Sigmoid colon (tissue), 7 donors: Measurements from ENCODE around the gene BRD3. TPM values are rescaled to one million over a fixed set of nuclear protein-coding genes. Genes with fewer than 3 reads are reported as not detected.
A peak's percentile ranks its signal among the peaks of the same experiment; 100 is the strongest.

Experiments
- DNase-seq: peaks from one replicate; pipeline ENCODE4 v3.0.0-alpha.2; 2019
- H3K27ac ChIP-seq, 4 donors: fragments of 200-600 bp; sonication (generic); one replicate each; pipeline ENCODE4 v1.5.1; 2016 to 2019; ENCODE audit warnings: mild to moderate bottlenecking in 1 of 4
- H3K27me3 ChIP-seq, 3 donors: fragments of 200-600 bp; sonication (generic); one replicate each; pipeline ENCODE4 v1.5.1; 2019; ENCODE audit warnings: mild to moderate bottlenecking in 1 of 3
- H3K36me3 ChIP-seq, 4 donors: fragments of 200-600 bp; sonication (generic); one replicate each; pipeline ENCODE4 v1.5.1; 2016 to 2019
- H3K4me1 ChIP-seq, 4 donors: fragments of 200-600 bp; sonication (generic); one replicate each; pipeline ENCODE4 v1.5.1; 2017 to 2019
- H3K4me3 ChIP-seq, 4 donors: fragments of 200-600 bp; sonication (generic); one replicate each; pipeline ENCODE4 v1.5.1; 2017 to 2019; ENCODE audit warnings: mild to moderate bottlenecking in 2 of 4, moderate library complexity in 1 of 4
- H3K9me3 ChIP-seq, 4 donors: fragments of 200-600 bp in 3 of 4; sonication (generic) in 3 of 4; one replicate each; pipeline versions ENCODE4 v1.5.1 to v1.6.1; 2013 to 2019
- EP300 ChIP-seq, 4 donors: sonication (generic); formaldehyde crosslinking; IDR thresholded peaks; one replicate each; pipeline ENCODE4 v1.6.1; 2017; ENCODE audit warnings: antibody characterized with exemption in 4 of 4
- POLR2A ChIP-seq, 2 donors: fragments of 450-650 bp; IDR thresholded peaks; one replicate each; pipeline ENCODE4 v1.6.1; 2016; ENCODE audit warnings: antibody characterized with exemption in 2 of 2, mild to moderate bottlenecking in 2 of 2, moderate library complexity in 2 of 2
- POLR2AphosphoS5 ChIP-seq, 4 donors: sonication (generic); formaldehyde crosslinking; IDR thresholded peaks; one replicate each; pipeline ENCODE4 v1.6.1; 2017; ENCODE audit warnings: antibody characterized with exemption in 4 of 4
- WGBS, 2 donors: extraction: QIAGEN DNeasy Blood & Tissue Kit; methylation state at CpG; one replicate each; pipeline ENCODE4 v1.1.7; 2013; 5-methylcytosine and 5-hydroxymethylcytosine counted together
- intact Hi-C: fragments of 100-400 bp; cut with DNase I; formaldehyde crosslinking; loops from one replicate; pipeline ENCODE4 v1.15.1; 2023
- polyA plus RNA-seq, 3 donors: library from polyadenylated mRNA; stranded (reverse); fragments of 200-250 nt; gene quantifications; one replicate each; pipeline ENCODE4 v1.2.3, GENCODE V29; 2013
- total RNA-seq, 4 donors: library from RNA; depleted of rRNA; stranded (reverse); fragments of >200 nt; gene quantifications; one replicate each; pipeline ENCODE4 v1.1.0, GENCODE V29; 2016
- TF ChIP-seq, protein P1 (sequence below), 4 experiments: fragments of 450-650 bp in 3 of 4; fragments of 200-600 bp in 1 of 4; IDR thresholded peaks; one replicate each; pipeline ENCODE4 v1.5.1; 2016 to 2019; ENCODE audit warnings: antibody characterized with exemption in 4 of 4, mild to moderate bottlenecking in 3 of 4, moderate library complexity in 2 of 4
- donor health status: healthy with polysubstance abuse.
- donor health status: Bipolar disorder and iron deficiency.
- donor health status: healthy.

Gene BRD3
- total and polyA plus RNA-seq, 7 donors: 4.4 to 34.5 (median 21.8) TPM

DNA sequence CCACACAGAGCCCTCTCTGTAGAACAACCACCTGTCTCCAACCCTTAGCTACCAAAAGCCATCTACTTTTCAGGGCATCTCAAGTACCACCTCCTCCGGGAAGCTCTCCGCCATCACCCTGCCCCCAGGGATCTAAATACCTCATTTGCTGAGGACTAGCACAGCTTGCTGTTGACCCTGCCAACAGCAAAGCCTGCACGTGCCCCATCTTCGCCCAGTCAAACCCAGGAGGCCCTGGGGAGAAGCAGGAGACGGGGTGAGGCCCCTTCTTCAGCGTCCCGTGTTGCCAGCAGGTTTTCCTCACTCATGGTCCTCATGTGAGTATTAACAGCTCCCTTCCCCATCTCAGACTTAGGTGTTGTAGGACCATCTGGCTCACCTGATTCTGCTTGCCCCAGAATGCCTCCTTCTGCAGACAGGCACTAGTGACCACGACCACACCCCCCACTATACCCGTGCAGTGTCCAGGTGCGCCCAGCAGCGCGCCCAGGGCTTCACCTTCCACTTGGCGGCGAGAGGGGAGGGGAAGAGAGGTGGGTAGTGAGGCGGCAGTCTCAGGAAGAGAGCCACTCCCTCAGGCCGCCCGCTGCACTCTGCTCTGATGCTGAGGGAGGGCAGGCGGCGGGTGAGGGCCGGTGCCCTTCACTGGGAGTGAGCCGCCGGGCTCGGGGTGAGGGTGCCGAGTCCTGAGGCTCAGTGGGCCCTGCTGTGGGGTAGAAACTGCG lies 86.8 kb downstream of the BRD3 start:
- H3K4me3 ChIP-seq: no peak overlapping the region
- H3K27ac ChIP-seq: no peak overlapping the region
- peak; percentile 43 for DNase-seq
- no peaks in the 10 kb centered on the region for H3K27me3 ChIP-seq
- H3K36me3 ChIP-seq: no peaks in the 10 kb centered on the region
- H3K9me3 ChIP-seq: no peaks in the 10 kb centered on the region
- H3K4me1 ChIP-seq: peaks cover 0 to 20% (median 16%) of the 10 kb centered on the region in 4 donors
- intact Hi-C loops: no loop called here
- TF ChIP-seq, protein P1, sequence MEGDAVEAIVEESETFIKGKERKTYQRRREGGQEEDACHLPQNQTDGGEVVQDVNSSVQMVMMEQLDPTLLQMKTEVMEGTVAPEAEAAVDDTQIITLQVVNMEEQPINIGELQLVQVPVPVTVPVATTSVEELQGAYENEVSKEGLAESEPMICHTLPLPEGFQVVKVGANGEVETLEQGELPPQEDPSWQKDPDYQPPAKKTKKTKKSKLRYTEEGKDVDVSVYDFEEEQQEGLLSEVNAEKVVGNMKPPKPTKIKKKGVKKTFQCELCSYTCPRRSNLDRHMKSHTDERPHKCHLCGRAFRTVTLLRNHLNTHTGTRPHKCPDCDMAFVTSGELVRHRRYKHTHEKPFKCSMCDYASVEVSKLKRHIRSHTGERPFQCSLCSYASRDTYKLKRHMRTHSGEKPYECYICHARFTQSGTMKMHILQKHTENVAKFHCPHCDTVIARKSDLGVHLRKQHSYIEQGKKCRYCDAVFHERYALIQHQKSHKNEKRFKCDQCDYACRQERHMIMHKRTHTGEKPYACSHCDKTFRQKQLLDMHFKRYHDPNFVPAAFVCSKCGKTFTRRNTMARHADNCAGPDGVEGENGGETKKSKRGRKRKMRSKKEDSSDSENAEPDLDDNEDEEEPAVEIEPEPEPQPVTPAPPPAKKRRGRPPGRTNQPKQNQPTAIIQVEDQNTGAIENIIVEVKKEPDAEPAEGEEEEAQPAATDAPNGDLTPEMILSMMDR (IDR thresholded peaks at IDR 0.05): no peak
- TF ChIP-seq POLR2A (IDR thresholded peaks at IDR 0.05): no peak
- TF ChIP-seq EP300 (IDR thresholded peaks at IDR 0.05): no peak
- TF ChIP-seq POLR2AphosphoS5 (IDR thresholded peaks at IDR 0.05): no peak
- 89 to 90% methylated on average over 25 of the region's 25 CpGs for WGBS, 2 donors

Other genes with a start within 250 kb of the BRD3 start
- gene VAV2, start 75.7 kb downstream of the BRD3 start, total RNA-seq: 1 to 10 TPM; 3.8 to 7.2 (median 6.6) TPM
- gene VAV2, start 75.7 kb downstream of the BRD3 start, polyA plus RNA-seq: 10 to 100 TPM; 14.4 to 23.3 (median 18.5) TPM
- gene BRD3OS, start 42.5 kb downstream of the BRD3 start, total RNA-seq: 10 to 100 TPM; 11.7 to 19.4 (median 12.7) TPM
- gene BRD3OS, start 42.5 kb downstream of the BRD3 start, polyA plus RNA-seq: 1 to 10 TPM; 3.9 to 7.8 (median 4.2) TPM
- gene WDR5, start 68.1 kb upstream of the BRD3 start, total RNA-seq: 10 to 100 TPM; 13.6 to 18.3 (median 15.0) TPM
- 10 to 100 TPM; 10.8 to 33.6 (median 11.6) TPM for gene WDR5, start 68.1 kb upstream of the BRD3 start, polyA plus RNA-seq
- gene RNU6ATAC, start 96.5 kb upstream of the BRD3 start, total RNA-seq: not detected
- gene RNU6ATAC, start 96.5 kb upstream of the BRD3 start, polyA plus RNA-seq: not detected